ENCODE data around the gene QSOX1.

The QSOX1 gene

GRCh38 chr1:180238675-180239074 is 84.0 kb downstream of the QSOX1 start:
- no peak for DNase-seq

- no peak for DNase-seq
Measured at GRCh38 chr1:180239145-180240096, 84.8 kb downstream of the QSOX1 start.

GRCh38 chr1:180241716-180242544 is 87.3 kb downstream of the QSOX1 start:
- no peak for DNase-seq

GRCh38 chr1:180243517-180244221 is 89.0 kb downstream of the QSOX1 start:
- no peak for DNase-seq

- DNase-seq = no peak
Measured at GRCh38 chr1:180244840-180245239, 90.2 kb downstream of the QSOX1 start.

- DNase-seq = no peak
Measured at GRCh38 chr1:180246579-180246978, 91.9 kb downstream of the QSOX1 start.

- no peak for DNase-seq
Measured at GRCh38 chr1:180247061-180247460, 92.4 kb downstream of the QSOX1 start.

GRCh38 chr1:180247580-180247979 is 92.9 kb downstream of the QSOX1 start:
- no peak for DNase-seq

GRCh38 chr1:180248176-180248575 is 93.5 kb downstream of the QSOX1 start:
- no peak for DNase-seq

GRCh38 chr1:180248731-180249681 is 94.3 kb downstream of the QSOX1 start:
- DNase-seq = no peak

- no peak for DNase-seq
Measured at GRCh38 chr1:180249725-180250498, 95.2 kb downstream of the QSOX1 start.

- no peak for DNase-seq
Measured at GRCh38 chr1:180250499-180250770, 95.8 kb downstream of the QSOX1 start.

- no peak for DNase-seq
Measured at GRCh38 chr1:180250883-180251509, 96.3 kb downstream of the QSOX1 start.

GRCh38 chr1:180251526-180252305 is 97.0 kb downstream of the QSOX1 start:
- DNase-seq = no peak

- DNase-seq = no peak
Measured at GRCh38 chr1:180252638-180253536, 98.2 kb downstream of the QSOX1 start.

All from amniotic stem cell (primary cell).